ENCODE measurements around the gene ATP6V0C. TPM values are rescaled to one million over a fixed set of nuclear protein-coding genes. Genes with fewer than 3 reads are reported as not detected.
A peak's percentile ranks its signal among the peaks of the same experiment; 100 is the strongest.

ATP6V0C gene
- total RNA-seq: 313 TPM
- long read RNA-seq, transcript ATP6V0C-201 (3 exons, 1,175 nt): major isoform, 111 of 112 reads
- long read RNA-seq, partial matches to known transcripts: 1 of 112 reads
- long read RNA-seq, other reads (novel, unspliced or antisense): 0 of 112 reads

DNA sequence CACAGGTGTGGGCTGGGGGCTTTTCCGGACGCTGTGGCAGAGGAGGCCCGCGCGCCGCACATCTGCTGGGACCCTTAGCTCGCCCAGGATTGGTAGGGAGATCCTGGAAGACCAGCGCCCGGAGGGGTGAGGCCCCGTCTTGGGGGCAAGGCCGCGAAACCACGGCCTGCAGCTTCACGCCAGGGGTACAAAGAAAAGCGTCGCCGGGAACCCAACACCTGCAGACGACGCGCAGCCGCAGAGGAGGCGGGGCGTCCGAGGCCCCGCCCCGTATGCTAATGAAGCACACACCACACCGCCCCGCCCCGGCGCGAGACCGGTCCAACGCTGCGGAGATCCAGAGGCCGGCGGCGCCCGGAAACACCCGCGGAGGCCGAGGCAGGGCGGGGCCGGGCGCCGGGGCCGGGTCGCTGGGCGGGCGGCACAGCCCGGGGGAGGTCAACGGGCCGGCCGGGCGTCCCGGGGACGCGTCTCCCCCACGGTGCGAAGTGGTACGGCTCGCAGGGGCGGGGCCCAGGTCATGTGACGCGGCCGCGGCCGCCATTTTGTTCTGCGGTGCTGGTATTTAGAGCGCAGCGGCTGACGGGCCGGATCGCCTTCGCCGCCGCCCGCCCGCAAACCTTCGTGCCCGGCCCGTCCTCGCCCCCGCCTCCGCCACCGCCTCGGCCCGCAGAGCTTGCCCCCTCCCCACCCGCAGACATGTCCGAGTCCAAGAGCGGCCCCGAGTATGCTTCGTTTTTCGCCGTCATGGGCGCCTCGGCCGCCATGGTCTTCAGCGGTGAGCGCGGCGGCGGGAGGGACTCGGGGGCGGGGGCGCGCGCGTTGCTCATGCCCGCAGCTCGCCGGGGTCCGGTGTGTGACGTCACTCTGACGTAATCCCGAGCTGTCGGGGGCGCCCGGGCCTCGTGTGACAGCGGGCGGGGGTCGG is at the start of gene ATP6V0C:
ATP6V0C (plus strand) TSS at position 548 of the 928 bp plus-strand sequence; CDS start at position 700, 152 bp downstream.
- Histone ChIP-seq H3K27ac (peak within 1 kb of the TSS; percentile 98), H3K27me3 (ENCODE audit: low read depth) (no peaks in the 10 kb centered on the region), H3K4me3 (peak within 1 kb of the TSS; percentile 85), H3K9me3 (no peaks in the 10 kb centered on the region), H3K4me1 (peaks cover 59% of the 10 kb centered on the region), H3K36me3 (no peaks in the 10 kb centered on the region)
- DNase-seq (peak; percentile 96), ATAC-seq (peak; percentile 90 to 92)
- TF ChIP-seq, protein P1, sequence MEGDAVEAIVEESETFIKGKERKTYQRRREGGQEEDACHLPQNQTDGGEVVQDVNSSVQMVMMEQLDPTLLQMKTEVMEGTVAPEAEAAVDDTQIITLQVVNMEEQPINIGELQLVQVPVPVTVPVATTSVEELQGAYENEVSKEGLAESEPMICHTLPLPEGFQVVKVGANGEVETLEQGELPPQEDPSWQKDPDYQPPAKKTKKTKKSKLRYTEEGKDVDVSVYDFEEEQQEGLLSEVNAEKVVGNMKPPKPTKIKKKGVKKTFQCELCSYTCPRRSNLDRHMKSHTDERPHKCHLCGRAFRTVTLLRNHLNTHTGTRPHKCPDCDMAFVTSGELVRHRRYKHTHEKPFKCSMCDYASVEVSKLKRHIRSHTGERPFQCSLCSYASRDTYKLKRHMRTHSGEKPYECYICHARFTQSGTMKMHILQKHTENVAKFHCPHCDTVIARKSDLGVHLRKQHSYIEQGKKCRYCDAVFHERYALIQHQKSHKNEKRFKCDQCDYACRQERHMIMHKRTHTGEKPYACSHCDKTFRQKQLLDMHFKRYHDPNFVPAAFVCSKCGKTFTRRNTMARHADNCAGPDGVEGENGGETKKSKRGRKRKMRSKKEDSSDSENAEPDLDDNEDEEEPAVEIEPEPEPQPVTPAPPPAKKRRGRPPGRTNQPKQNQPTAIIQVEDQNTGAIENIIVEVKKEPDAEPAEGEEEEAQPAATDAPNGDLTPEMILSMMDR (IDR thresholded peaks at IDR 0.05): no peak
- intact Hi-C loops (cut with DNase I): no loop called here

DNA sequence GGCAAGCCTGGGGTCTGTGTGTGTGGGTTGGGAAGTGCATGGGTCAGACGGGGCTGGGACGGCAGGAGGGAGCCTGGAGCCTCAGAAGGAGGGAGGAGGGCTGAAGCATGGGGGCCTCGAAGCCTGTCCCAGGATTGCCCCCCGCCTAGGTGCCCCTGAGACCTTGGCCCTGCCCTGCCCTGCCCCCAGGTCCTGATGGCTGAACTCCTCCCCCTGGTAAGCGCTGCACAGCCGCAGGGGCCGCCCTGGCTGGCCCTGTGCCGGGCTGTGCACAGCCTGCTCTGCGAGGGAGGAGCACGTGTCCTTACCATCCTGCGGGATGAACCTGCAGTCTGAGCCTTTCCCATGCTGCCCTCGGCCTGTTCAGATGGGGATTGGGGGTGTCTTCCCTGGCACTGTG is 49.4 kb upstream of the ATP6V0C start:
- Histone ChIP-seq H3K27me3 (ENCODE audit: low read depth) (peaks cover 17% of the 10 kb centered on the region), H3K4me3 (no peak overlapping the region), H3K36me3 (no peaks in the 10 kb centered on the region), H3K4me1 (peaks cover 27% of the 10 kb centered on the region), H3K9me3 (no peaks in the 10 kb centered on the region), H3K27ac (no peak overlapping the region)
- no peak for DNase-seq
- no peak for ATAC-seq
- TF ChIP-seq, protein P1 (IDR thresholded peaks at IDR 0.05): no peak
- intact Hi-C loops (cut with DNase I): no loop called here

DNA sequence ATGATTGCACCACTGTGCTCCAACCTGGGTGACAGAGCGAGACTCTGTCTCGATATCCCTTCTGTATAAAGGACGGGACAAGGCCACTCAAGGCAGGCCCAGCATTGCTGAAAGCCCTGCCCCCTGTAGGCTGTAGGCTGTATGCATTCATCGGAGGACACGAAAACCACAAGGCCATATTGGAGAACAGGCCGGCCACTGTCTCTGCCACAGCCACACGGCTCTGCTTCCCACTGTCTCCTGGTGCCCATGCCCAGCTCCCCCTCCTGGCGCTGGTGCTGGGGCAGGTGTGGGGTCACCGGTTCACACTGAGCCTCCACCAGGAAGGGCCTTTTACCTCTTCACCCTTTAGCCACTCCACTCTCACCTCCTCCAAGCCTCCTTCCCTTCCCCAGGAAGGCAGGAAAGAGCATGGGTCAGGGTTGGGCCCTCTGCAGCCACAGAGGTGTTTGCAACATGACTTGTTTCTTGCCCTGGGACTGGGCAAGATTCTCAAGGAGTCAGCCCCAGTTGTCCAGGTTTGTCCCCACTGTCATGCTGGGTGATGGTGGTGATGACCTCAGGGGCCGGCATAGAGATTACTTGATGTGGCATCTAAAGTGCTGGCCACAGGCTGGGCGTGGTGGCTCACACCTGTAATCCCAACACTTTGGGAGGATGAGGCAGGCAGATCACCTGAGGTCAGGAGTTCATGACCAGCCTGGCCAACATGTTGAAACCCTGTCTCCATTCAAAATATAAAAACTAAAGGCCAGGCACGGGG is 47.9 kb upstream of the ATP6V0C start:
- no peak overlapping the region for H3K27ac ChIP-seq
- H3K9me3 ChIP-seq: no peaks in the 10 kb centered on the region
- no peak for ATAC-seq
- intact Hi-C loops (cut with DNase I): no loop called here
- H3K4me1 ChIP-seq: peaks cover 27% of the 10 kb centered on the region
- H3K36me3 ChIP-seq: no peaks in the 10 kb centered on the region
- DNase-seq: no peak
- H3K4me3 ChIP-seq: no peak overlapping the region
- peaks cover 32% of the 10 kb centered on the region for H3K27me3 ChIP-seq (ENCODE audit: low read depth)
- TF ChIP-seq, protein P1 (IDR thresholded peaks at IDR 0.05): no peak

DNA sequence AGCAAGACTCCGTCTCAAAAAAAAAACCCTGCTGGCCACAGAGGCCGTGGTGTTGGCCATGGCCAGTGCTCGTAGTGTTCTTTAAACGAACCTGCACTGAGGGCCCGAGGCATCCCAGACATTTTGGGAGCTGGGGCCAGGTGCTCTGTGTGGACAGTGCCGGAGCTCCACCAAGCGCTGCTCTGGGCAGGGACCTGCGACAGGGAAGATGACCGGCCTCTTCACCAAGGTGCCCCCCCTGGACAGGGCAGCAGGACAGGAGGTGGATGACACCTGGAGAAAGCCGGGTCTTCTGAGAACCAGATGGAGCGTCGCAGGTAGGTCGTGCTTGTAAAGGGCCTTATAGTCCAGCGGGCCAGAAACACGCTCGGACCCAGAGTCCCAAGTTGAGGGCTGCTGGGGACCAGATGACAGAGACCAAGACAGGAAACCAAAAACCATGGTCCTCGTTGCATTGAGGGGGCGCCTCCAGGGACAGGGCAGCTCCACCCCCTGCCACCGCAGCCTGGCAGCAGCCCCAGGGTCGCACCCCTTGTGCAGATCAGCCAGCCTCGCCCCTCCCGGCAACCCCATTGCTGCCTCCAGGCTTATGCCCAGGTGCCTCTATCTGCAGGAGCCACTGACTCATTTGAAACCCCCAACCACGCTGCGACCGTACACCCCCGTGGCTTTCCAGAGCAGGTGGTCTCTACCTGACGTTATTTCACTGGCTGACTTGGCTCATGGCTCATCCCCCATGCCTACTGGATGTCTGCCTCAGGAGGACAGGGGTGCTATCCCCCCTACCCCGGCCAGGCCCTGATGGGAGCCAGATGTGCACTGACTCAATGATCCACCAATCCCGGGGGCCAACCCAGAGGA is 46.9 kb upstream of the ATP6V0C start:
- no peak for ATAC-seq
- no peak for DNase-seq
- Histone ChIP-seq H3K27ac (no peak overlapping the region), H3K4me1 (peaks cover 37% of the 10 kb centered on the region), H3K9me3 (no peaks in the 10 kb centered on the region), H3K4me3 (peak overlapping the region; percentile 48), H3K27me3 (ENCODE audit: low read depth) (peaks cover 43% of the 10 kb centered on the region), H3K36me3 (no peaks in the 10 kb centered on the region)
- intact Hi-C loops (cut with DNase I): no loop called here
- TF ChIP-seq, protein P1 (IDR thresholded peaks at IDR 0.05): no peak

All from lower lobe of right lung (tissue), 2 donors.